ENCODE measurements around the gene CDK6. TPM values are rescaled to one million over a fixed set of nuclear protein-coding genes. Genes with fewer than 3 reads are reported as not detected.

The CDK6 gene
- total and polyA plus RNA-seq, 2 experiments from 2014 or later: 28.7 to 81.6 TPM

- H3K27me3 ChIP-seq: no peaks in the 10 kb centered on the region
- H3K36me3 ChIP-seq: no peaks in the 10 kb centered on the region
- peaks cover 9% of the 10 kb centered on the region for H3K4me1 ChIP-seq (ENCODE audit: low read depth)
- TF ChIP-seq CTCF (IDR thresholded peaks at IDR 0.05; ENCODE audit: low read depth, low read length): no peak
- no peak for DNase-seq (ENCODE audit: low read depth in 1 of 2, low spot score in 1 of 2)
- H3K27ac ChIP-seq: peak overlapping the region; percentile 8
- no peaks in the 10 kb centered on the region for H3K9me3 ChIP-seq (ENCODE audit: low read depth)
- H3K4me3 ChIP-seq: no peak overlapping the region
Observed at GRCh38 chr7:92717623-92717992, 118.8 kb downstream of the CDK6 start.

- Histone ChIP-seq H3K36me3 (no peaks in the 10 kb centered on the region), H3K4me3 (no peak overlapping the region), H3K27me3 (no peaks in the 10 kb centered on the region), H3K27ac (no peak overlapping the region), H3K4me1 (ENCODE audit: low read depth) (peaks cover 9% of the 10 kb centered on the region), H3K9me3 (ENCODE audit: low read depth) (no peaks in the 10 kb centered on the region)
- TF ChIP-seq CTCF (IDR thresholded peaks at IDR 0.05; ENCODE audit: low read depth, low read length): no peak
- no peak for DNase-seq (ENCODE audit: low read depth in 1 of 2, low spot score in 1 of 2)
Observed at GRCh38 chr7:92716825-92717580, 119.4 kb downstream of the CDK6 start.

- Histone ChIP-seq H3K4me3 (no peak overlapping the region), H3K9me3 (ENCODE audit: low read depth) (no peaks in the 10 kb centered on the region), H3K27ac (peak overlapping the region; percentile 55), H3K4me1 (ENCODE audit: low read depth) (peaks cover 6% of the 10 kb centered on the region), H3K27me3 (no peaks in the 10 kb centered on the region), H3K36me3 (no peaks in the 10 kb centered on the region)
- DNase-seq (ENCODE audit: low read depth in 1 of 2, low spot score in 1 of 2): no peak
- no peak for TF ChIP-seq CTCF (IDR thresholded peaks at IDR 0.05; ENCODE audit: low read depth, low read length)
Observed at GRCh38 chr7:92715963-92716362, 120.4 kb downstream of the CDK6 start.

GRCh38 chr7:92714767-92715166 is 121.6 kb downstream of the CDK6 start:
- H3K27ac ChIP-seq: peak overlapping the region; percentile 76
- DNase-seq (ENCODE audit: low read depth in 1 of 2, low spot score in 1 of 2): no peak
- TF ChIP-seq CTCF (IDR thresholded peaks at IDR 0.05; ENCODE audit: low read depth, low read length): no peak
- H3K4me1 ChIP-seq (ENCODE audit: low read depth): no peaks in the 10 kb centered on the region
- H3K27me3 ChIP-seq: no peaks in the 10 kb centered on the region
- H3K9me3 ChIP-seq (ENCODE audit: low read depth): no peaks in the 10 kb centered on the region
- no peak overlapping the region for H3K4me3 ChIP-seq
- no peaks in the 10 kb centered on the region for H3K36me3 ChIP-seq

- Histone ChIP-seq H3K4me1 (ENCODE audit: low read depth) (no peaks in the 10 kb centered on the region), H3K36me3 (no peaks in the 10 kb centered on the region), H3K4me3 (no peak overlapping the region), H3K27ac (peak overlapping the region; percentile 76), H3K9me3 (ENCODE audit: low read depth) (no peaks in the 10 kb centered on the region), H3K27me3 (no peaks in the 10 kb centered on the region)
- no peak for TF ChIP-seq CTCF (IDR thresholded peaks at IDR 0.05; ENCODE audit: low read depth, low read length)
- no peak for DNase-seq (ENCODE audit: low read depth in 1 of 2, low spot score in 1 of 2)
Observed at GRCh38 chr7:92714280-92714679, 122.1 kb downstream of the CDK6 start.
